GM19099 (cell line): ENCODE measurements around the gene KCND3.

Source experiments
- POLR2A ChIP-seq: IDR thresholded peaks from 3 replicates; pipeline ENCODE4 v1.6.1; 2011; ENCODE audit warnings: low read depth; ENCODE audit not compliant: insufficient read length; ENCODE audit errors: extremely low read depth

Gene KCND3

GRCh38 chr1:111795401-111795800 lies 194.1 kb downstream of the KCND3 start:
- no peak for TF ChIP-seq POLR2A

GRCh38 chr1:111793923-111794322 lies 195.5 kb downstream of the KCND3 start:
- no peak for TF ChIP-seq POLR2A

- TF ChIP-seq POLR2A: no peak
These were observed 197.2 kb downstream of the KCND3 start for GRCh38 chr1:111792249-111792648.

GRCh38 chr1:111791776-111792175 lies 197.7 kb downstream of the KCND3 start:
- no peak for TF ChIP-seq POLR2A

GRCh38 chr1:111789666-111790316 lies 199.7 kb downstream of the KCND3 start:
- TF ChIP-seq POLR2A: no peak

GRCh38 chr1:111789142-111789541 lies 200.3 kb downstream of the KCND3 start:
- TF ChIP-seq POLR2A: no peak

- no peak for TF ChIP-seq POLR2A
These were observed 202.7 kb downstream of the KCND3 start for GRCh38 chr1:111786669-111787207.

- TF ChIP-seq POLR2A: no peak
These were observed 205.1 kb downstream of the KCND3 start for GRCh38 chr1:111784273-111784901.

- no peak for TF ChIP-seq POLR2A
These were observed 209.9 kb downstream of the KCND3 start for GRCh38 chr1:111779546-111779945.

GRCh38 chr1:111778541-111779051 lies 210.9 kb downstream of the KCND3 start:
- no peak for TF ChIP-seq POLR2A

GRCh38 chr1:111778066-111778465 lies 211.4 kb downstream of the KCND3 start:
- no peak for TF ChIP-seq POLR2A

- no peak for TF ChIP-seq POLR2A
These were observed 212.2 kb downstream of the KCND3 start for GRCh38 chr1:111777301-111777700.

- TF ChIP-seq POLR2A: no peak
These were observed 212.6 kb downstream of the KCND3 start for GRCh38 chr1:111776861-111777260.

- TF ChIP-seq POLR2A: no peak
These were observed 213.1 kb downstream of the KCND3 start for GRCh38 chr1:111776391-111776790.

GRCh38 chr1:111775966-111776365 lies 213.5 kb downstream of the KCND3 start:
- no peak for TF ChIP-seq POLR2A

- TF ChIP-seq POLR2A: no peak
These were observed 218.6 kb downstream of the KCND3 start for GRCh38 chr1:111770916-111771315.
